Thoracic aorta endothelial cell (primary cell): ENCODE measurements around the gene WFDC6. TPM values are rescaled to one million over a fixed set of nuclear protein-coding genes. Genes with fewer than 3 reads are reported as not detected.

Experiments used
- small RNA-seq: library from RNA; depleted of rRNA; stranded (forward); fragments of <200 nt; gene quantifications from one replicate; pipeline ENCODE3, GENCODE V24; 2012
- total RNA-seq: library from RNA; depleted of rRNA; stranded (reverse); fragments of >200 nt; gene quantifications from 2 replicates; pipeline ENCODE4 v1.2.3, GENCODE V29; 2012

Gene WFDC6
- not detected in 2 replicates for total RNA-seq

GRCh38 chr20:45539382-45539781, at the start of gene WFDC6:
Gene WFDC6 (minus strand): TSS chr20:45539482. CDS start chr20:45539407, 75 bp downstream.

GRCh38 chr20:45579184-45579583, 39.9 kb upstream of the WFDC6 start, which contains the start of gene WFDC8:
Gene WFDC8 (minus strand): TSS chr20:45579284. CDS start chr20:45579247, 37 bp downstream.

GRCh38 chr20:45547206-45547770, 8.0 kb upstream of the WFDC6 start, which contains the start of gene EPPIN:
Gene EPPIN (minus strand): TSS chr20:45547401. CDS start chr20:45547357, 44 bp downstream.

GRCh38 chr20:45515147-45515913, 24.0 kb downstream of the WFDC6 start, which contains the start of gene SPINT3:
Gene SPINT3 (minus strand): TSS chr20:45515622. CDS start chr20:45515608, 14 bp downstream.

Small RNAs within 50 kb of the gene (small RNA-seq; reads per million reads assigned to genes)
- not detected for gene AL031663.1
- not detected for gene HSPD1P21
- gene RNA5SP485: not detected

Other genes with a start within 250 kb of the WFDC6 start
- not detected in 2 replicates for gene RBPJL, start 232.6 kb downstream of the WFDC6 start, total RNA-seq
- gene MATN4, start 231.2 kb downstream of the WFDC6 start, total RNA-seq: not detected in 2 replicates
- gene SDC4, start 191.1 kb downstream of the WFDC6 start, total RNA-seq: 22.7 and 23.0 TPM in 2 replicates
- 19.3 and 22.3 TPM in 2 replicates for gene SYS1, start 176.3 kb downstream of the WFDC6 start, total RNA-seq
- gene TP53TG5, start 161.2 kb downstream of the WFDC6 start, total RNA-seq: not detected in 2 replicates
- gene DBNDD2, start 131.2 kb downstream of the WFDC6 start, total RNA-seq: 14.1 and 22.8 TPM in 2 replicates
- 39.2 and 41.9 TPM in 2 replicates for gene PIGT, start 123.3 kb downstream of the WFDC6 start, total RNA-seq
- gene WFDC2, start 69.7 kb downstream of the WFDC6 start, total RNA-seq: not detected in 2 replicates
- gene SPINT3, start 23.9 kb downstream of the WFDC6 start, total RNA-seq: not detected in 2 replicates
- not detected in 2 replicates for gene EPPIN, start 7.9 kb upstream of the WFDC6 start, total RNA-seq
- gene WFDC8, start 39.8 kb upstream of the WFDC6 start, total RNA-seq: not detected in 2 replicates
- not detected in 2 replicates for gene WFDC10A, start 90.3 kb upstream of the WFDC6 start, total RNA-seq
- not detected in 2 replicates for gene WFDC9, start 91.8 kb upstream of the WFDC6 start, total RNA-seq
- not detected in 2 replicates for gene WFDC11, start 130.8 kb upstream of the WFDC6 start, total RNA-seq
- gene WFDC13, start 162.6 kb upstream of the WFDC6 start, total RNA-seq: not detected in 2 replicates
- not detected in 2 replicates for gene WFDC10B, start 165.5 kb upstream of the WFDC6 start, total RNA-seq
- not detected in 2 replicates for gene SPINT4, start 182.9 kb upstream of the WFDC6 start, total RNA-seq